ENCODE measurements around the gene FUZ. TPM values are rescaled to one million over a fixed set of nuclear protein-coding genes. Genes with fewer than 3 reads are reported as not detected.
"Not testable (repeated sequence)": the region's sequence is repeated elsewhere in the genome, so short reads cannot be mapped to it uniquely, and the experiment has no call there.

The FUZ gene
- total RNA-seq, 6 experiments from 2014 or later = 9.4 to 14.2 (median 11.7) TPM

GRCh38 chr19:49824662-49825061 is 11.6 kb upstream of the FUZ start:
- Mint-ChIP-seq H3K27me3 (ENCODE audit: insufficient read depth) (no peaks in the 10 kb centered on the region), H3K9me3 (no peaks in the 10 kb centered on the region), H3K4me3 (no peak overlapping the region), H3K27ac (no peak overlapping the region), H3K36me3 (ENCODE audit: low read depth) (peaks cover 5% of the 10 kb centered on the region; the same call in 1 of the 2 replicates), H3K4me1 (ENCODE audit: low read depth) (peaks cover 7% of the 10 kb centered on the region)
- no peak for DNase-seq
- TF ChIP-seq CTCF (IDR thresholded peaks at IDR 0.05) = no peak

- Mint-ChIP-seq H3K4me3 (no peak overlapping the region), H3K4me1 (ENCODE audit: low read depth) (peaks cover 15% of the 10 kb centered on the region), H3K27me3 (ENCODE audit: insufficient read depth) (no peaks in the 10 kb centered on the region), H3K27ac (no peak overlapping the region), H3K36me3 (ENCODE audit: low read depth) (peaks cover 5% of the 10 kb centered on the region; the same call in 1 of the 2 replicates), H3K9me3 (no peaks in the 10 kb centered on the region)
- DNase-seq = no peak
- TF ChIP-seq CTCF (IDR thresholded peaks at IDR 0.05) = no peak
These were observed 10.4 kb upstream of the FUZ start for GRCh38 chr19:49823472-49823871.

- peaks cover 15% of the 10 kb centered on the region for H3K4me1 Mint-ChIP-seq (ENCODE audit: low read depth)
- H3K27ac Mint-ChIP-seq = no peak overlapping the region
- no peak for TF ChIP-seq CTCF (IDR thresholded peaks at IDR 0.05)
- H3K9me3 Mint-ChIP-seq = no peaks in the 10 kb centered on the region
- no peaks in the 10 kb centered on the region for H3K36me3 Mint-ChIP-seq (ENCODE audit: low read depth)
- peaks cover 3% of the 10 kb centered on the region; the same call in 1 of the 2 replicates for H3K27me3 Mint-ChIP-seq (ENCODE audit: insufficient read depth)
- no peak overlapping the region for H3K4me3 Mint-ChIP-seq
- no peak for DNase-seq
These were observed 7.0 kb upstream of the FUZ start for GRCh38 chr19:49820125-49820524.

- peaks cover 17% of the 10 kb centered on the region for H3K4me1 Mint-ChIP-seq (ENCODE audit: low read depth)
- H3K4me3 Mint-ChIP-seq = peak overlapping the region; percentile 97
- H3K9me3 Mint-ChIP-seq; H3K36me3 Mint-ChIP-seq (ENCODE audit: low read depth); DNase-seq; H3K27me3 Mint-ChIP-seq (ENCODE audit: insufficient read depth): not testable (repeated sequence)
- H3K27ac Mint-ChIP-seq = peak overlapping the region; percentile 100
These were observed 6.5 kb upstream of the FUZ start for GRCh38 chr19:49819452-49820115.

GRCh38 chr19:49818649-49819370 is 5.7 kb upstream of the FUZ start:
- no peak for TF ChIP-seq CTCF (IDR thresholded peaks at IDR 0.05)
- no peaks in the 10 kb centered on the region for H3K36me3 Mint-ChIP-seq (ENCODE audit: low read depth)
- peaks cover 3% of the 10 kb centered on the region; the same call in 1 of the 2 replicates for H3K27me3 Mint-ChIP-seq (ENCODE audit: insufficient read depth)
- peaks cover 25% of the 10 kb centered on the region for H3K4me1 Mint-ChIP-seq (ENCODE audit: low read depth)
- H3K27ac Mint-ChIP-seq = peak overlapping the region; percentile 100
- no peak for DNase-seq
- H3K4me3 Mint-ChIP-seq = peak overlapping the region; percentile 97
- H3K9me3 Mint-ChIP-seq = no peaks in the 10 kb centered on the region

Data from HFFc6 (cell line).